ENCODE data around the gene LRMDA. TPM values are rescaled to one million over a fixed set of nuclear protein-coding genes. Genes with fewer than 3 reads are reported as not detected.
"Not testable (repeated sequence)": the region's sequence is repeated elsewhere in the genome, so short reads cannot be mapped to it uniquely, and the experiment has no call there.

LRMDA gene
- total RNA-seq, 3 donors from 2014 or later: 8.3 to 17.1 (median 11.1) TPM

DNA sequence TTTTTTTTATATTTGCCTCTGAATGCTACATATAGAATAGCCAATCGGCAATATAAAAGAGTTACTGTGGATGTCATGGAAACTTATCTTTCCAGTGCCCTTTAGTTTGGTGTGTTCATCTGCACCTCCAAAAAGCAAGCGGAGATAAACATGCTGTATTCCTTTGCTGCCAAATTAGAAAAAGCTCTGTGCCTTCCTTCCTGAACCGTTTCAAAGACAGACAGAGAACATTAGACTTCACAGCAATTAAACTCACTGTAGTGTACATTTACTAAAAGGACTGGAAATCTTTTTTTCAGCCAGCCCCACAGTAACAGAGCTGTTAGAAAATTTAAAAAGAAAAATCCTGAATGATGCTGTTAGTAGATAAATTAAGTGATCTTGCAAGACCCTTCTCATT, 707.5 kb downstream of the LRMDA start:
- Histone ChIP-seq H3K9me3 (no peaks in the 10 kb centered on the region), H3K4me3 (no peak overlapping the region), H3K36me3 (no peaks in the 10 kb centered on the region), H3K27me3 (no peaks in the 10 kb centered on the region), H3K4me1 (no peaks in the 10 kb centered on the region), H3K27ac (no peak overlapping the region)
- intact Hi-C loops (cut with DNase I; ENCODE audit: low total_unique reads): no loop called here
- no peak for DNase-seq (ENCODE audit: low spot score in 2 of 2)
- TF ChIP-seq POLR2AphosphoS5 (IDR thresholded peaks at IDR 0.05): no peak
- TF ChIP-seq CTCF (IDR thresholded peaks at IDR 0.05): no peak
- TF ChIP-seq POLR2A (IDR thresholded peaks at IDR 0.05): no peak

GRCh38 chr10:76139431-76139830, 708.0 kb downstream of the LRMDA start:
- intact Hi-C loops (cut with DNase I; ENCODE audit: low total_unique reads): no loop called here
- DNase-seq (ENCODE audit: low spot score in 2 of 2): no peak
- Histone ChIP-seq H3K27me3 (no peaks in the 10 kb centered on the region), H3K4me3 (no peak overlapping the region), H3K36me3 (no peaks in the 10 kb centered on the region), H3K27ac (no peak overlapping the region), H3K9me3 (no peaks in the 10 kb centered on the region), H3K4me1 (no peaks in the 10 kb centered on the region)
- TF ChIP-seq POLR2AphosphoS5 (IDR thresholded peaks at IDR 0.05) (no peak), POLR2A (IDR thresholded peaks at IDR 0.05) (no peak), CTCF (IDR thresholded peaks at IDR 0.05) (no peak)

GRCh38 chr10:76141376-76141775, 710.0 kb downstream of the LRMDA start:
- H3K36me3 ChIP-seq: no peaks in the 10 kb centered on the region
- no peaks in the 10 kb centered on the region for H3K4me1 ChIP-seq
- no peak for DNase-seq (ENCODE audit: low spot score in 2 of 2)
- H3K4me3 ChIP-seq: no peak overlapping the region
- intact Hi-C loops (cut with DNase I; ENCODE audit: low total_unique reads): no loop called here
- no peaks in the 10 kb centered on the region for H3K27me3 ChIP-seq
- H3K9me3 ChIP-seq: no peaks in the 10 kb centered on the region
- TF ChIP-seq POLR2AphosphoS5 (IDR thresholded peaks at IDR 0.05): no peak
- no peak for TF ChIP-seq POLR2A (IDR thresholded peaks at IDR 0.05)
- TF ChIP-seq CTCF (IDR thresholded peaks at IDR 0.05): no peak
- no peak overlapping the region for H3K27ac ChIP-seq

GRCh38 chr10:76148217-76148616, 716.8 kb downstream of the LRMDA start:
- H3K27ac ChIP-seq; DNase-seq (ENCODE audit: low spot score in 2 of 2); H3K4me1 ChIP-seq; H3K36me3 ChIP-seq; intact Hi-C loops (cut with DNase I; ENCODE audit: low total_unique reads); H3K9me3 ChIP-seq; H3K4me3 ChIP-seq; H3K27me3 ChIP-seq: not testable (repeated sequence)

DNA sequence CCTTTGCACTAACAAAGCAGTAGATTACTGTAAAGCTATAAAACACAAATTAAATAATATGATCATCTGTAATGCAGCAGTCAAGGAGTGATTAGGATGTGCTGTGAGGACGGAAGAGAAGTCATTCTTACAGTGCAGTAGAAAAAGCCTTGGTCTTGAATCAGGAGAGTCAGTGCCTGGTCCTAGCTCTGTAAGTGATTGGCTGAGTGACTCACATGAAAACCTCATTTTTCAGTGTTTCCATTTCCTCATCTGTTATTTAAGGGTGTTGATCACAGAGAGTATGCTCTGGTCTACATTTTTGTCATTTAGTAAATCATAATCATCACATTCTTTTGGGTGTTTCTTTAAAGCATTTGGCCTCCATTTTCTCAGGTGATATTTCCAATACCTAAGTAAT, 717.8 kb downstream of the LRMDA start:
- intact Hi-C loops (cut with DNase I; ENCODE audit: low total_unique reads): no loop called here
- H3K9me3 ChIP-seq: peaks cover 0 to 8% of the 10 kb centered on the region in 2 donors
- H3K27ac ChIP-seq: no peak overlapping the region
- H3K4me3 ChIP-seq: no peak overlapping the region
- no peaks in the 10 kb centered on the region for H3K27me3 ChIP-seq
- DNase-seq (ENCODE audit: low spot score in 2 of 2): no peak
- no peaks in the 10 kb centered on the region for H3K4me1 ChIP-seq
- TF ChIP-seq POLR2A (IDR thresholded peaks at IDR 0.05) (no peak), POLR2AphosphoS5 (IDR thresholded peaks at IDR 0.05) (no peak), CTCF (IDR thresholded peaks at IDR 0.05) (no peak)
- no peaks in the 10 kb centered on the region for H3K36me3 ChIP-seq

DNA sequence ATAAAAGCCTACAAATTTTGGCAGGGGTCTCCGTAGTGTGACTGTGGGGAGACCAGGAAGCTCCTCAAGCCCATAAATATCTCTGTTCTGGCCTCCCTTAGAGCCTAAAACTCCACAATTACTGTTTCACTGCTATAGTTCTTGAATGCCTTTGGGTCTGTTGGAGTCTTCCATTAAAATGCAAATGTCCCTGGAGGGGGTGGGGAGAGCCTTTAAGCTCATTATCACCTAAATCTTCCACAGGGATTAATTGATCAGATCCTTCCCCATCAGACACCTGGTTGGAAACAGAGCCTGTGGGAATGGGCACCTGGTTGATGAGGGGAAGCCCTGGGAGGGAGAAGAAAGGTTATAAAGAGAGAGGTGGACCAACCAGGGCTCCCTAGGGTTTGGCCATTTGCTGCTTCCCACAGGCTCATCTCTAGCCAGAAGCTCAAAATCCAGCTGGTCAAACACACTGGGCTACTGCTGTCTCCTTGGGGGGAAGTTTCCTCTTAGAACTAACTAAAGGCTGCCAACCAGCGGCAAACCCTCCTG, 718.2 kb downstream of the LRMDA start:
- Histone ChIP-seq H3K36me3 (no peaks in the 10 kb centered on the region), H3K9me3 (peaks cover 0 to 8% of the 10 kb centered on the region in 2 donors), H3K27me3 (no peaks in the 10 kb centered on the region), H3K4me1 (no peaks in the 10 kb centered on the region), H3K27ac (no peak overlapping the region), H3K4me3 (no peak overlapping the region)
- no peak for TF ChIP-seq POLR2AphosphoS5 (IDR thresholded peaks at IDR 0.05)
- TF ChIP-seq CTCF (IDR thresholded peaks at IDR 0.05): no peak
- TF ChIP-seq POLR2A (IDR thresholded peaks at IDR 0.05): no peak
- intact Hi-C loops (cut with DNase I; ENCODE audit: low total_unique reads): no loop called here
- DNase-seq (ENCODE audit: low spot score in 2 of 2): no peak
